ENCODE measurements around the gene SYT17. TPM values are rescaled to one million over a fixed set of nuclear protein-coding genes. Genes with fewer than 3 reads are reported as not detected.

The SYT17 gene
- total RNA-seq, 1 experiment from 2014 or later, result 36.6 TPM

- no peak for TF ChIP-seq EZH2 (IDR thresholded peaks at IDR 0.05; ENCODE audit: low read depth)
- TF ChIP-seq CTCF (conservative IDR thresholded peaks at IDR 0.05), result no peak
- Histone ChIP-seq H3K27me3 (ENCODE audit: insufficient read depth, low read depth) (no peaks in the 10 kb centered on the region), H3K36me3 (ENCODE audit: low read depth) (no peaks in the 10 kb centered on the region), H4K20me1 (ENCODE audit: insufficient read depth) (no peaks in the 10 kb centered on the region), H3K4me2 (no peak overlapping the region), H3F3A (ENCODE audit: insufficient read depth, low read depth) (no peaks in the 10 kb centered on the region), H3K79me2 (ENCODE audit: low read depth) (no peaks in the 10 kb centered on the region), H3K4me3 (no peak overlapping the region), H3K4me1 (replicated peaks; ENCODE audit: insufficient read depth) (peaks cover 8% of the 10 kb centered on the region), H3K9me2 (ENCODE audit: insufficient read depth) (no peaks in the 10 kb centered on the region), H2AFZ (no peak overlapping the region), H3K27ac (no peak overlapping the region), H3K9me3 (ENCODE audit: insufficient read depth, low read depth) (no peaks in the 10 kb centered on the region)
- ChIA-PET POLR2A (ENCODE audit: unreplicated experiment) (no interaction called here), CTCF (no interaction called here)
- intact Hi-C loops (cut with micrococcal nuclease; ENCODE audit: unreplicated experiment), result no loop called here
- no peak for DNase-seq
- BruUV-seq (replicated peaks), result no TSS peak
Observed at GRCh38 chr16:19295393-19295792, 127.4 kb downstream of the SYT17 start.

GRCh38 chr16:19297454-19297853 lies 129.4 kb downstream of the SYT17 start:
- Histone ChIP-seq H3K9me3 (ENCODE audit: insufficient read depth, low read depth) (no peaks in the 10 kb centered on the region), H3K36me3 (ENCODE audit: low read depth) (no peaks in the 10 kb centered on the region), H2AFZ (no peak overlapping the region), H3K79me2 (ENCODE audit: low read depth) (no peaks in the 10 kb centered on the region), H3K4me1 (replicated peaks; ENCODE audit: insufficient read depth) (no peaks in the 10 kb centered on the region), H3K4me3 (no peak overlapping the region), H3K4me2 (no peak overlapping the region), H3K9me2 (ENCODE audit: insufficient read depth) (no peaks in the 10 kb centered on the region), H4K20me1 (ENCODE audit: insufficient read depth) (no peaks in the 10 kb centered on the region), H3K27ac (no peak overlapping the region), H3F3A (ENCODE audit: insufficient read depth, low read depth) (no peaks in the 10 kb centered on the region), H3K27me3 (ENCODE audit: insufficient read depth, low read depth) (no peaks in the 10 kb centered on the region)
- BruUV-seq (replicated peaks), result no TSS peak
- ChIA-PET CTCF (interaction anchor here (0.6 kb wide), 1 partner anchor 200 kb away, joined by 4 read pairs; no protein-coding TSS in a partner anchor), POLR2A (ENCODE audit: unreplicated experiment) (no interaction called here)
- intact Hi-C loops (cut with micrococcal nuclease; ENCODE audit: unreplicated experiment), result no loop called here
- TF ChIP-seq EZH2 (IDR thresholded peaks at IDR 0.05; ENCODE audit: low read depth) (no peak), CTCF (conservative IDR thresholded peaks at IDR 0.05) (no peak)
- no peak for DNase-seq

- TF ChIP-seq CTCF (conservative IDR thresholded peaks at IDR 0.05) (no peak), EZH2 (IDR thresholded peaks at IDR 0.05; ENCODE audit: low read depth) (no peak)
- CTCF ChIA-PET, result no interaction called here
- no TSS peak for BruUV-seq (replicated peaks)
Observed at GRCh38 chr16:19299565-19299964, 131.5 kb downstream of the SYT17 start.

More at GRCh38 chr16:19299565-19299964, 131.5 kb downstream of the SYT17 start:
- Histone ChIP-seq H3K9me3 (ENCODE audit: insufficient read depth, low read depth) (no peaks in the 10 kb centered on the region), H2AFZ (no peak overlapping the region), H3K79me2 (ENCODE audit: low read depth) (no peaks in the 10 kb centered on the region), H3F3A (ENCODE audit: insufficient read depth, low read depth) (no peaks in the 10 kb centered on the region), H3K27ac (no peak overlapping the region), H4K20me1 (ENCODE audit: insufficient read depth) (no peaks in the 10 kb centered on the region), H3K27me3 (ENCODE audit: insufficient read depth, low read depth) (no peaks in the 10 kb centered on the region), H3K4me3 (no peak overlapping the region), H3K9me2 (ENCODE audit: insufficient read depth) (no peaks in the 10 kb centered on the region), H3K4me2 (no peak overlapping the region), H3K4me1 (replicated peaks; ENCODE audit: insufficient read depth) (no peaks in the 10 kb centered on the region), H3K36me3 (ENCODE audit: low read depth) (no peaks in the 10 kb centered on the region)
- POLR2A ChIA-PET (ENCODE audit: unreplicated experiment), result no interaction called here
- intact Hi-C loops (cut with micrococcal nuclease; ENCODE audit: unreplicated experiment), result no loop called here
- DNase-seq, result no peak

Measured in PC-9 (cell line).